Activated B cell treated with CpG ODN at 0.5 μM for 24 hours (primary cell): ENCODE measurements around the gene KLHL12. TPM values are rescaled to one million over a fixed set of nuclear protein-coding genes. Genes with fewer than 3 reads are reported as not detected.

Source experiments
- ATAC-seq: fragments of 200-7000 bp; cut with Tn5 transposase; one replicate; pipeline ENCODE4 v1.10.0; 2021; ENCODE audit warnings: low read depth, mild to moderate bottlenecking, moderate library complexity
- CTCF ChIA-PET: fragments of 350-600 bp; sonication (Branson Sonifier 250); formaldehyde crosslinking; loops from one replicate; lab custom pipeline; 2021; ENCODE audit warnings: antibody characterized with exemption; lab: Charles Lee
- POLR2A ChIA-PET: fragments of 350-600 bp; sonication (Branson Sonifier 250); formaldehyde crosslinking; loops from one replicate; lab custom pipeline; 2021; ENCODE audit warnings: antibody characterized with exemption; lab: Charles Lee
- DNase-seq: peaks from one replicate; pipeline ENCODE4 v3.0.0; 2022
- H3K27ac Mint-ChIP-seq: one replicate; pipeline ENCODE4 v1.8.0; 2020; ENCODE audit warnings: mixed read lengths
- H3K27me3 Mint-ChIP-seq: one replicate; pipeline ENCODE4 v1.8.0; 2021; ENCODE audit warnings: mixed read lengths
- H3K36me3 Mint-ChIP-seq: one replicate; pipeline ENCODE4 v1.8.0; 2021; ENCODE audit warnings: low read depth, mixed read lengths
- H3K4me1 Mint-ChIP-seq: one replicate; pipeline ENCODE4 v1.8.0; 2021; ENCODE audit warnings: mixed read lengths
- H3K4me3 Mint-ChIP-seq: one replicate; pipeline ENCODE4 v1.8.0; 2020; ENCODE audit warnings: mild to moderate bottlenecking, mixed read lengths
- H3K9me3 Mint-ChIP-seq: one replicate; pipeline ENCODE4 v1.8.0; 2020; ENCODE audit warnings: mixed read lengths
- intact Hi-C: fragments of 100-400 bp; cut with micrococcal nuclease; formaldehyde crosslinking; loops from one replicate; pipeline ENCODE4 v1.15.1; 2024
- total RNA-seq: library from RNA; stranded (reverse); gene quantifications from 2 replicates; pipeline ENCODE4 v1.2.3, GENCODE V29; 2022
- TF ChIP-seq, protein P1 (sequence below): fragments of 200-600 bp; IDR thresholded peaks from one replicate; pipeline ENCODE4 v1.8.0; 2022; ENCODE audit warnings: antibody characterized with exemption, mild to moderate bottlenecking

The KLHL12 gene
- total RNA-seq, 1 donor from 2014 or later = 30.8 TPM

DNA sequence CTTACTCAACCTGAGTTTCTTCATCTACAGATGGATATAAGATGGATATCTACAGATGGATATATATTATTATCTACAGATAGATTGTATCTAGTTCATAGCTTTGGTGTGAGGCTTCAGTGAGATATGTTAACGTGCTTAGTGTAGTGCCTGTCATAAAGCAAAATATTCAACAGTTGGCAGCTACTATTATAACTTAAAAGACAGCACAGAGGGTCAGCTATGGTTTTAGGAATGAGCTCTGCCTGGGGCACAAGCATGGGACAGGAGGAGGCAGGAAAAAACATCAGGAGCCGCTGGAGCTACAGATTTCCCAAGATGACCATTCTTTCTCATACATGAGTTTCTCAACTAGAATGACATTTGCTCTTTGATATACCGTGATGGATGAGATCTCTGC is 41.3 kb upstream of the KLHL12 start:
- peaks cover 17% of the 10 kb centered on the region for H3K36me3 Mint-ChIP-seq
- H3K4me1 Mint-ChIP-seq = peaks cover 45% of the 10 kb centered on the region
- peak overlapping the region; percentile 89 for H3K4me3 Mint-ChIP-seq
- no peaks in the 10 kb centered on the region for H3K9me3 Mint-ChIP-seq
- intact Hi-C loops = loop anchor here (1.0 to 5.0 kb wide), 4 partner anchors 31 to 894 kb away; partner anchors contain the start of genes SNRPE and TMEM183A
- POLR2A ChIA-PET = interaction anchor here (1.0 to 2.5 kb wide), 8 partner anchors 9 to 80 kb away, joined by 3 to 37 read pairs (median 6); partner anchors contain the start of genes ADIPOR1, RABIF and TMEM183A
- CTCF ChIA-PET = interaction anchor here (0.6 to 1.2 kb wide), 3 partner anchors 29 to 80 kb away, joined by 3 to 8 read pairs (median 3); partner anchors contain the start of gene KLHL12
- TF ChIP-seq, protein P1, sequence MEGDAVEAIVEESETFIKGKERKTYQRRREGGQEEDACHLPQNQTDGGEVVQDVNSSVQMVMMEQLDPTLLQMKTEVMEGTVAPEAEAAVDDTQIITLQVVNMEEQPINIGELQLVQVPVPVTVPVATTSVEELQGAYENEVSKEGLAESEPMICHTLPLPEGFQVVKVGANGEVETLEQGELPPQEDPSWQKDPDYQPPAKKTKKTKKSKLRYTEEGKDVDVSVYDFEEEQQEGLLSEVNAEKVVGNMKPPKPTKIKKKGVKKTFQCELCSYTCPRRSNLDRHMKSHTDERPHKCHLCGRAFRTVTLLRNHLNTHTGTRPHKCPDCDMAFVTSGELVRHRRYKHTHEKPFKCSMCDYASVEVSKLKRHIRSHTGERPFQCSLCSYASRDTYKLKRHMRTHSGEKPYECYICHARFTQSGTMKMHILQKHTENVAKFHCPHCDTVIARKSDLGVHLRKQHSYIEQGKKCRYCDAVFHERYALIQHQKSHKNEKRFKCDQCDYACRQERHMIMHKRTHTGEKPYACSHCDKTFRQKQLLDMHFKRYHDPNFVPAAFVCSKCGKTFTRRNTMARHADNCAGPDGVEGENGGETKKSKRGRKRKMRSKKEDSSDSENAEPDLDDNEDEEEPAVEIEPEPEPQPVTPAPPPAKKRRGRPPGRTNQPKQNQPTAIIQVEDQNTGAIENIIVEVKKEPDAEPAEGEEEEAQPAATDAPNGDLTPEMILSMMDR = no peak
- no peak for ATAC-seq
- DNase-seq = no peak
- no peaks in the 10 kb centered on the region for H3K27me3 Mint-ChIP-seq
- peak overlapping the region; percentile 88 for H3K27ac Mint-ChIP-seq

DNA sequence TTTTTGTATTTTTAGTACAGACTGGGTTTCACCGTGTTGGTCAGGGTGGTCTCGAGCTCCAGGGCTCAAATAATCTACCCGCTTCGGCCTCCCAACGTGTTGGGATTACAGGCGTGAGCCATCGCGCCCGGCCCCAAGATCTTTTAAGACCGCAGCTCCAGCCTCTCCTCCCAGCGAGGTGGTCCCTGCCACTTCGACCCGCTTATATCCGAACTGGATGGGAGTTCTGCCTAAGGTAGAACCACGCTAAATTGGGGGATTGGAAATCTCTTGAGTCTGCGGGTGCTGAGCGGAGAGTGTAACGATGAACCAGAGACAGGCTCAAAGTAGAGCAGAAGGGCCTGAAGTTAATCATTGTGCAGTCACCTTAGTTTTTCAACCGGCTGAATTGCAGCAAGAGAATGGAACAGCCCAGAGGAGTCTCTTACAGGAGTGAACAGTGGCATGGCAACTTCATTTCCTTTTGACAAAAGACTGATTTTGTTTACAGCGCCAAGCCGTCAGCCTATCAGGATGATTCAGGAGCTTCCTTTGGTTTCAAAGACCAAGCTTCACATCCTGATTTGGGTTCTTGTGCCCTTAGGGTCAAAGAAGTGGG is 40.7 kb upstream of the KLHL12 start:
- Mint-ChIP-seq H3K4me3 (peak overlapping the region; percentile 89), H3K36me3 (peaks cover 23% of the 10 kb centered on the region), H3K27me3 (no peaks in the 10 kb centered on the region), H3K9me3 (no peaks in the 10 kb centered on the region), H3K4me1 (peaks cover 45% of the 10 kb centered on the region), H3K27ac (peak overlapping the region; percentile 88)
- ChIA-PET CTCF (interaction anchor here (0.6 to 1.2 kb wide), 3 partner anchors 30 to 80 kb away, joined by 3 to 8 read pairs (median 3); partner anchors contain the start of gene KLHL12), POLR2A (interaction anchor here (0.7 to 2.5 kb wide), 9 partner anchors 8 to 1013 kb away, joined by 3 to 37 read pairs (median 4); partner anchors contain the start of genes ADIPOR1, RABIF and TMEM183A)
- TF ChIP-seq, protein P1 = no peak
- ATAC-seq (peak; percentile 2), DNase-seq (no peak)
- intact Hi-C loops = loop anchor here (1.0 to 5.0 kb wide), 7 partner anchors 9 to 895 kb away; partner anchors contain the start of genes ADIPOR1, PPFIA4, SNRPE and TMEM183A

DNA sequence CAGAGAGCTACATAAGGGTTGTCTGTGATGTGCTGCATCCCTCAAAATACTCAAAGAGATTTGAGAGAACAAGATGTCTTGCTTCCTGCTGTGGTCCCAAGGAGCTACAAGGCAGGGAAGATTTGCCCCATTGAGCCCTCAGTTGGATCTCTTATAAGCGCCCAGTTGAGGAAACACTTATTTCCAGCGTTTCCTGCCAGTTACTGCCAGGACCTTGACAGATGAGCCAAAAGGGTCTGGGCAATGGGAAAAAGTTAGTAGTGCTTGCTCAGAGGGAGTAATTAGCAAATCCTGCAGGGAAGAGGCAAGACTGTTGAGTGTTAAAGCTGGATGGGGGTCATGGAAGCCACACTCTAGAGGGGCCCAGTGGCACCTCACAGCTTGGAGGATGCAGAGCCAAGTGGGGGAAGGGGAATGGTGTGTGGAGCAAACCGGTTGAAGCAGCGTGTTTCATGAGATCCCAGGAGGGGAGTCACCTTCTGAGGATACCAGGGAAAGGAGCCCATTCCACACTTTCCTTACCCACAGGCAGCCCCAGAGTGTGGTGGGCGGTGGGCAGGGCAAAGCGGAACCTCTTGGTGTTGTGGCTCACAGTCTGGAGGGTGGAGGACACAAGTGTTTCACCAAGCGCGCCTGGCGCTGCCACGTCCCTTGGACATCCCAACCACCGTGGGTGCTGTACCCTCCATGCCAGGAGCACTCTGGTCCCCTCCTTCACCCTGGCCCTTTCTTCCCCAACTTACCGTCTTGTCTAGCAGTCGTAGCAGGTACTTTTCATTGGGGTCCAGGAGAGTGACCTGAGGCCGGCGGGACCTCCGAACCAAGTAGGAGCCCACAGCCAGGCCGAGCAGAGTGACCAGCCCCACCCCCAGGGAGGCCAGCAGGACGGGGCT is 39.2 kb upstream of the KLHL12 start:
- peaks cover 44% of the 10 kb centered on the region for H3K4me1 Mint-ChIP-seq
- TF ChIP-seq, protein P1 = no peak
- no peak for ATAC-seq
- no peak for DNase-seq
- CTCF ChIA-PET = interaction anchor here (1.1 kb wide), 1 partner anchor 34 kb away, joined by 3 read pairs; no protein-coding TSS in a partner anchor
- H3K27me3 Mint-ChIP-seq = no peaks in the 10 kb centered on the region
- H3K4me3 Mint-ChIP-seq = peak overlapping the region; percentile 80
- intact Hi-C loops = loop anchor here (5.0 kb wide), 1 partner anchor 896 kb away; the partner anchor contains the start of gene SNRPE
- peaks cover 33% of the 10 kb centered on the region for H3K36me3 Mint-ChIP-seq
- POLR2A ChIA-PET = interaction anchor here (0.7 to 2.5 kb wide), 2 partner anchors 20 to 41 kb away, joined by 4 to 37 read pairs; partner anchors contain the start of gene TMEM183A
- peak overlapping the region; percentile 71 for H3K27ac Mint-ChIP-seq
- no peaks in the 10 kb centered on the region for H3K9me3 Mint-ChIP-seq

DNA sequence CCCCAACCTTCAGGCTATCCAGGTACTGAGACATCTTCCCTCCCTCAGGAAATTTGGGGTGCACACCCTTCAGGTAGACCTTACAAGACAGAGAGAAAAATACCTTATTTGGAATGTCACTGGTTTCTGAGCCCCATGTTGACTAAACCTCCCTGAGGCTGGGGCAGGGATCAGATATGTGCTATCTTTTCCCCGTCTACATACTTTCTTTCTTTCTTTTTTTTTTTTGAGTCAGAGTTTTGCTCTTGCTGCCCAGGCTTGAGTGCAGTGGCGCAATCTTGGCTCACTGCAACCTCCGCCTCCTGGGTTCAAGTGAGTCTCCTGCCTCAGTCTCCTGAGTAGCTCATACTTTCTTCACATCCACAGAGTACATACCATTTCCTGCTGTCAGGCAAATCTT is 38.4 kb upstream of the KLHL12 start:
- POLR2A ChIA-PET = no interaction called here
- Mint-ChIP-seq H3K27me3 (no peaks in the 10 kb centered on the region), H3K4me1 (peaks cover 41% of the 10 kb centered on the region), H3K27ac (peak overlapping the region; percentile 71), H3K4me3 (peak overlapping the region; percentile 80), H3K36me3 (peaks cover 35% of the 10 kb centered on the region), H3K9me3 (no peaks in the 10 kb centered on the region)
- DNase-seq = no peak
- CTCF ChIA-PET = interaction anchor here (1.1 kb wide), 1 partner anchor 35 kb away, joined by 3 read pairs; no protein-coding TSS in a partner anchor
- TF ChIP-seq, protein P1 = no peak
- no peak for ATAC-seq
- intact Hi-C loops = loop anchor here (5.0 kb wide), 1 partner anchor 897 kb away; the partner anchor contains the start of gene SNRPE
